Activated CD4-positive, alpha-beta T cell treated with anti-CD3 and anti-CD28 coated beads, Interleukin-10, Interleukin-2, amounts not matched to agents 100 ng/mL and 50 ng/mL, durations not matched to agents 16 hours and 8 hours (primary cell): Measurements from ENCODE around the gene MAPKBP1.

Experiments used
- DNase-seq: peaks from one replicate; pipeline ENCODE4 v3.0.0-alpha.2; 2020

MAPKBP1 gene

DNA sequence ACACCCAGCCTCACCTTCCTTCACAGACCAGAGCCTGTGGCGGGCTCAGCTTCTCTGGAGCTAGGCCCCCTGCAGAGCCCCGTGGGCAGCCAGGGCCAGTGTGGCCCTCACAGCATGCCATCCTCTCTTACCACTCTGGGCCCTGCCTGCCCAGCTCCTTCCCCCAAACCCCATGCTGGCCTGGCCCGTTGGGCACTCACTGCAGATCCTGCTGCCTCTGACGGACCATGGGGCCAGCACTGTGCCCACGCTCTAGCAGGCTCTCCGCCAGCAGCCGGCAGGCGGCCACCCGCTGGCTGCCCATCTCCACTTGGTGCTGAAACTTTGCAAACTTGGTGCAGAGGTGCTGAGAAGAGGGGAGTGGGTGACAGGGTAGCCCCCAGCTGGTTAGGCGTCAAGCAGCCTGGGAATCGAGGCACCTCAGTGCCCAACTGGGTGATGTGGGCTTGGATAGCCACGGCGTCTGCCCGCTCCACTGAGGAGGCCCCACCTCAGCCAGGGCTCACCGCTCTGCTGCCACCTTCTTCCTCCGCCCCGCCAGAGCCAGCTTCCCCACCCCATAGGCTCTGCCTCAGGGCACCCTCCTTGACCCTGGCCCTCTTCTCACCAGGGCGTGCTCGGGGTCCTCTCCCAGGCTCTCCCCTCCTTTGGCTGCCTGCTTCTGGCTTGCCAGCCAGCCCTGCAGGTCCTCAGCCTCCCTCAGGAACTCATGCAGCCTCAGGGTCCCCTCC is 97.1 kb downstream of the MAPKBP1 start:
- DNase-seq, result no peak

DNA sequence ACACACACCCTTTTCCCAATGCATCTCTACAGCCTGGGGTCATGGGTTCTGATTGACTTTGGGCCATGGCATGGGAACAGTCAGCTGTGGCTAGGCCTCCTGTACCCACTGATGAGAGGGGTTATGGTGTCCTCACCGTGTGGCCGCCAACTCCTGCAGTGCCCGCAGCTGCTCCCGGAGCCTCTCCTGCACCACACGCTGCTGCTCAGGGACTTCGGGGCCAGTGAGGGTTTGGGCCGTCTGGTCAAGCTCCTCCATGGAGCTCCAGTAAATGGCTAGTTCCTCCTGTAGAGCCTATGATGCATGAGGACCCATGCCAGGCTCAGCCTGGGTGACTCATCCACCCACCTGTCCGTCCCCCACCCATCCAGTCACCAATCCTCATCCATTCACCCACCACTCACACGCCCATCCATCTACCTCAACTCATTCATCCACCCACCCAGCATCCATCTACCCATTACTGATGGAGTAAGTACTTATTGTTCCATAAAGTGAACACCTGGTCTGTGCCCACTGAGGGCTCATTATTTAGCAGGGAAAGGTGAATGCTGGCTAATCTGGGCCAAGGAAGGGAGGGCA is 98.0 kb downstream of the MAPKBP1 start:
- no peak for DNase-seq

DNA sequence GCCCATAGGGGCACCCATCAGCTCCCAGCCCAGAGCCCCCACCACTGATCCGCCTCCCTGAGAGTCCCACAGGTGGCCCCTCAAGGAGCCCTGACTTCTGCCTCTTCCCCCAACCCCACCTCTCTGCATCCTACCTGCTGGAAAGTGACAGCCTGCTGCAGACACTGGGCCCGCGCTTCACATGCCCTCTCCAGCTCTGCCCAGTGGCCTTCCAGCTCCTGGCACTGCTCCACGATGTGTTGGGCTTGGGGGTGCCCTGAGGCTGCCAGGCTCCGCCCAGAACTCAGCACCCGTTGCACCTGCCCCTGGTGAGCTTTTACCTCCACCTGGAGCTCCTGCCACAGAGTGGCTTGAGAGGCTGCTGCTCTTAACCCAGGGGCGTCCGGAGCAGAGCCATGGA is 99.4 kb downstream of the MAPKBP1 start:
- no peak for DNase-seq

DNA sequence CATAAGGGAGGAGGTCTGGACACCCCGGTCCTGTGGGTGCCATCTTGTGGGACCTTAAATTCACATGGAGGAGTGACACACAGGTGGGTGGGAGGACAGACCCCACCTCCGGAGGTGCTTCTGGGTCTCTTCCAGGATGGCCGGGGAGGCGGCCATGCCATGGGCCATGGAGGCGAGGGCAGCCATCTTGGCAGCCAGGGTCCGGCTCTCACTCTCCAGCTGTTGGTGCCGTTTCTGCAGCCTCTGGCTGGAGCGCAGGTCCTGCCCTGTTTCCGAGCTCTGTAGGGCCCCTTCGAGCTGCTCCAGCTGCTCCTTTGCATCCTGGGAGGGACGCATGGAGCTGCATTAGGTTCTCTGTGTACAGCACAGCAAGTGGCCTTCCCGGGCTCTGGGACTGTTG is 100.5 kb downstream of the MAPKBP1 start:
- no peak for DNase-seq

DNA sequence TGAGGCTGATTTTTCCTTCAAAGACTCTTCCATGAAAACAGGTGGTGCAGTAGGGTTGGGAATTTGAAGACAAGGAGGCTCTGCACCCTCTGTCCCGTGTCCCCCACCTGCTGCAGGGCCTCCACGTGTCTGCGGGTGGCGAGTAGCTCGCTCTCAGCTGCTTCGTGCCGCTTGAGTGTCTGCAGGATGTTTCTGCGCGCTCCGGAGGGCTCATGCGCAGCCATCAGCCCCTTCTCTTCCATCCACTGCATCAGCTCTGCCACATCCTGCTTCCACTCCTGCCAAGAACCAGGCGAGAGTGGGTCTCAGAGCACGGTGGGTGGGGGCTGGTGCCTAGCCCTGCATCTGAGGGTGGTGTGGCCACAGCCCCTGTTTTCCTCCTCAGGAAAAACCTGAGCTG is 101.7 kb downstream of the MAPKBP1 start:
- no peak for DNase-seq

DNA sequence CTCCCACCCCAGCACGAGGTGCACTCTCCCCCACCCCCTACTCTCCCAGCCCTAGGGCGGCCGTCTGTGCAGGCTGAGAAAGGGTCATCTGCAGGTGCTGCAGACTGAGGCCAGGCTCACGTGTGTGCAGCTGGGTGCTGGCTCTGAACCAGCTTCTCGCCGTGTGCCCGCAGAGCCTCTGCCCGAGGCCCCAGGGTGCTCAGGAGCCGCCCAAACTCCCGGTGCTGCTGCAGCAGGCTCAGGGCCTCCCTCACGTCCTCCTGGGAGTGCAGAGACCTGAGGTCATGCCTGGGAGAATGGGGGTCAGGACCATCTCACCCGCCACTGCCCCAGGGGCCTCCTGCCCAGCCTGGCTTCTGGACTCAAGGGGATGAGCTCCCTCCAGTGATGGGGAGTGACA is 102.4 kb downstream of the MAPKBP1 start:
- no peak for DNase-seq
